H1 (cell line): Measurements from ENCODE around the gene PDE4D. TPM values are rescaled to one million over a fixed set of nuclear protein-coding genes. Genes with fewer than 3 reads are reported as not detected.

Source experiments
- CTCF ChIA-PET: fragments of 300-600 bp; sonication (Branson Sonifier 250); formaldehyde crosslinking; loops from one replicate; lab custom pipeline; 2021; ENCODE audit not compliant: partially characterized antibody; lab: Charles Lee
- POLR2A ChIA-PET: fragments of 300-600 bp; sonication (Branson Sonifier 250); formaldehyde crosslinking; loops from one replicate; lab custom pipeline; 2021; ENCODE audit warnings: inconsistent platforms; ENCODE audit not compliant: partially characterized antibody; lab: Charles Lee
- DNase-seq, 2 experiments: peaks; one replicate each; pipeline versions ENCODE4 v3.0.0 to v3.0.0-alpha.2; 2010 to 2022; ENCODE audit warnings: low spot score in 2 of 2, low read depth in 1 of 2, mixed read lengths in 1 of 2
- FAIRE-seq: peaks from 2 replicates; lab custom pipeline; 2011; peaks lifted over from hg19 to GRCh38; lab: Jason Lieb, UNC
- H2AFZ ChIP-seq: 2 replicates; pipeline ENCODE4 v1.8.1; 2012; ENCODE audit warnings: low read length, inconsistent platforms
- H2AK5ac ChIP-seq: 2 replicates; pipeline ENCODE4 v1.6.1; 2013; ENCODE audit warnings: low read depth, low read length
- H2BK120ac ChIP-seq: replicated peaks from 2 replicates; pipeline ENCODE3; 2013; ENCODE audit warnings: low read depth, low read length, inconsistent platforms
- H2BK12ac ChIP-seq: 2 replicates; pipeline ENCODE4 v1.6.1; 2013; ENCODE audit warnings: low read depth, low read length
- H2BK15ac ChIP-seq: 2 replicates; pipeline ENCODE4 v1.6.1; 2013; ENCODE audit warnings: low read length
- H2BK20ac ChIP-seq: 2 replicates; pipeline ENCODE4 v1.6.1; 2013; ENCODE audit warnings: low read length
- H2BK5ac ChIP-seq: 2 replicates; pipeline ENCODE4 v1.6.1; 2013; ENCODE audit warnings: low read depth, low read length
- H3K14ac ChIP-seq: 2 replicates; pipeline ENCODE4 v1.6.1; 2013; ENCODE audit warnings: inconsistent platforms; ENCODE audit not compliant: insufficient read length
- H3K18ac ChIP-seq: 2 replicates; pipeline ENCODE4 v1.6.1; 2013; ENCODE audit warnings: low read length; ENCODE audit errors: extremely low read depth
- H3K23ac ChIP-seq: 2 replicates; pipeline ENCODE4 v1.6.1; 2013; ENCODE audit warnings: inconsistent platforms; ENCODE audit not compliant: insufficient read length
- H3K23me2 ChIP-seq: 2 replicates; pipeline ENCODE4 v1.6.1; 2013; ENCODE audit warnings: low read depth, low read length
- H3K27ac ChIP-seq: 2 replicates; pipeline ENCODE4 v1.6.1; 2011; ENCODE audit warnings: low read depth, low read length, inconsistent platforms
- H3K27me3 ChIP-seq, 4 experiments: replicated peaks in 1 of 4; 1 replicate in 1 of 4; 2 replicates in 3 of 4; pipeline versions ENCODE4 v1.6.1 to v1.8.1; 2011 to 2013; ENCODE audit warnings: low read length in 3 of 4, mild to moderate bottlenecking in 3 of 4, inconsistent platforms in 2 of 4, mixed read lengths in 2 of 4, moderate library complexity in 1 of 4; ENCODE audit not compliant: control insufficient read depth in 3 of 4, insufficient read depth in 3 of 4; ENCODE audit errors: extremely low read depth in 1 of 4
- H3K36me3 ChIP-seq, 4 experiments: 2 replicates each; pipeline versions ENCODE4 v1.6.1 to v1.8.1; 2011 to 2013; ENCODE audit warnings: mild to moderate bottlenecking in 4 of 4, low read length in 3 of 4, moderate library complexity in 2 of 4, control low read depth in 1 of 4, inconsistent platforms in 1 of 4; ENCODE audit not compliant: insufficient read depth in 4 of 4, control insufficient read depth in 2 of 4
- H3K4ac ChIP-seq: replicated peaks from 2 replicates; pipeline ENCODE3; 2013; ENCODE audit warnings: low read length, low read depth, mixed read lengths, inconsistent platforms; ENCODE audit not compliant: insufficient read length
- H3K4me1 ChIP-seq, 4 experiments: replicated peaks in 1 of 4; 1 replicate in 1 of 4; 2 replicates in 3 of 4; pipeline versions ENCODE4 v1.6.1 to v1.8.1; 2011 to 2013; ENCODE audit warnings: low read length in 3 of 4, inconsistent platforms in 2 of 4, mixed read lengths in 1 of 4; ENCODE audit not compliant: insufficient read depth in 4 of 4, control insufficient read depth in 3 of 4
- H3K4me2 ChIP-seq, 2 experiments: 2 replicates each; pipeline versions ENCODE4 v1.6.1 to v1.8.1; 2011 to 2013; ENCODE audit warnings: low read depth in 2 of 2, low read length in 2 of 2, control low read depth in 1 of 2, inconsistent platforms in 1 of 2, mild to moderate bottlenecking in 1 of 2; ENCODE audit not compliant: insufficient read depth in 1 of 2
- H3K4me3 ChIP-seq, 4 experiments: fragments of 200-600, 300-600 bp in 1 of 4; sonication (generic), shearing (Covaris generic), sonication (Bioruptor Twin) in 1 of 4; 2 replicates each; pipeline versions ENCODE4 v1.5.1 to v1.8.1; 2011 to 2016; ENCODE audit warnings: low read length in 4 of 4, low read depth in 3 of 4, control low read depth in 2 of 4, inconsistent platforms in 2 of 4, mild to moderate bottlenecking in 2 of 4, mixed read lengths in 1 of 4, moderate library complexity in 1 of 4; ENCODE audit not compliant: insufficient read depth in 2 of 4; ENCODE audit errors: extremely low read depth in 1 of 4
- H3K56ac ChIP-seq: replicated peaks from 2 replicates; pipeline ENCODE3; 2013; ENCODE audit warnings: low read depth, mild to moderate bottlenecking, mixed read lengths, low read length, inconsistent platforms; ENCODE audit not compliant: insufficient read length
- H3K79me1 ChIP-seq: 2 replicates; pipeline ENCODE4 v1.6.1; 2013; ENCODE audit warnings: low read depth, low read length, control low read depth
- H3K79me2 ChIP-seq, 2 experiments: 2 replicates each; pipeline versions ENCODE4 v1.6.1 to v1.8.1; 2012 to 2013; ENCODE audit warnings: low read length in 2 of 2, mild to moderate bottlenecking in 2 of 2, inconsistent platforms in 1 of 2; ENCODE audit not compliant: insufficient read depth in 2 of 2, control insufficient read depth in 1 of 2
- H3K9ac ChIP-seq, 4 experiments: replicated peaks in 1 of 4; 1 replicate in 1 of 4; 2 replicates in 3 of 4; pipeline versions ENCODE4 v1.6.1 to v1.8.1; 2011 to 2013; ENCODE audit warnings: low read depth in 3 of 4, low read length in 3 of 4, control low read depth in 2 of 4, mild to moderate bottlenecking in 2 of 4, moderate library complexity in 2 of 4, inconsistent platforms in 1 of 4; ENCODE audit errors: extremely low read depth in 1 of 4
- H3K9me3 ChIP-seq, 2 experiments: 2 replicates each; pipeline versions ENCODE4 v1.6.1 to v1.8.1; 2012 to 2013; ENCODE audit warnings: mild to moderate bottlenecking in 2 of 2, moderate library complexity in 2 of 2, control low read depth in 1 of 2, inconsistent platforms in 1 of 2, low read depth in 1 of 2, low read length in 1 of 2, mixed read lengths in 1 of 2; ENCODE audit not compliant: insufficient read depth in 2 of 2
- H4K20me1 ChIP-seq, 2 experiments: replicated peaks in 1 of 2; 2 replicates each; pipeline versions ENCODE3 to v1.8.1; 2011 to 2013; ENCODE audit warnings: inconsistent platforms in 2 of 2, low read length in 2 of 2, mild to moderate bottlenecking in 1 of 2; ENCODE audit not compliant: insufficient read depth in 2 of 2, control insufficient read depth in 1 of 2
- H4K5ac ChIP-seq: 2 replicates; pipeline ENCODE4 v1.6.1; 2013; ENCODE audit warnings: low read length, low read depth, mixed read lengths, inconsistent platforms; ENCODE audit not compliant: insufficient read length
- H4K8ac ChIP-seq: 2 replicates; pipeline ENCODE4 v1.8.0; 2013; ENCODE audit warnings: mild to moderate bottlenecking, moderate library complexity, low read length, inconsistent platforms; ENCODE audit not compliant: insufficient read depth; ENCODE audit errors: extremely low read depth
- H4K91ac ChIP-seq: replicated peaks from 2 replicates; pipeline ENCODE3; 2013; ENCODE audit warnings: low read length, mixed read lengths, inconsistent platforms; ENCODE audit not compliant: insufficient read length
- CBX8 ChIP-seq: fragments of 300-800, 300-1000 bp; sonication (generic); IDR thresholded peaks from 2 replicates; pipeline ENCODE4 v1.7.1; 2016; ENCODE audit warnings: low read depth, low read length, borderline replicate concordance
- CREB1 ChIP-seq: IDR thresholded peaks from 2 replicates; pipeline ENCODE4 v1.6.1; 2012; ENCODE audit warnings: inconsistent platforms
- CTCF ChIP-seq, 3 experiments: IDR thresholded peaks; 1 replicate in 2 of 3; 2 replicates in 1 of 3; pipeline versions ENCODE4 v1.5.1 to v1.6.1; 2011; ENCODE audit warnings: low read length in 3 of 3, mild to moderate bottlenecking in 3 of 3, inconsistent platforms in 2 of 3, low read depth in 1 of 3, moderate library complexity in 1 of 3; ENCODE audit not compliant: insufficient read depth in 1 of 3; ENCODE audit errors: control extremely low read depth in 1 of 3
- EP300 ChIP-seq, 2 experiments: IDR thresholded peaks; 1 replicate in 1 of 2; 2 replicates in 1 of 2; pipeline ENCODE4 v1.6.1; 2011 to 2012; ENCODE audit warnings: low read depth in 2 of 2, low read length in 2 of 2, mild to moderate bottlenecking in 2 of 2, borderline replicate concordance in 1 of 2, inconsistent platforms in 1 of 2, moderate library complexity in 1 of 2
- POU5F1 ChIP-seq: IDR thresholded peaks from 2 replicates; pipeline ENCODE4 v1.6.1; 2011; ENCODE audit warnings: low read depth, mild to moderate bottlenecking, low read length, moderate library complexity
- RBBP5 ChIP-seq: IDR thresholded peaks from 2 replicates; pipeline ENCODE4 v1.7.1; 2012; ENCODE audit warnings: low read depth, mild to moderate bottlenecking, inconsistent platforms, low read length, moderate library complexity, borderline replicate concordance
- RXRA ChIP-seq: IDR thresholded peaks from 2 replicates; pipeline ENCODE4 v1.6.1; 2011; ENCODE audit warnings: low read depth, mild to moderate bottlenecking, low read length, moderate library complexity; ENCODE audit not compliant: insufficient read depth
- TCF12 ChIP-seq: IDR thresholded peaks from 2 replicates; pipeline ENCODE4 v1.6.1; 2011; ENCODE audit warnings: low read depth, mild to moderate bottlenecking, low read length
- TEAD4 ChIP-seq: IDR thresholded peaks from 2 replicates; pipeline ENCODE4 v1.6.1; 2012; ENCODE audit warnings: low read depth, low read length, inconsistent platforms, mixed read lengths
- polyA plus RNA-seq, 7 experiments: library from polyadenylated mRNA; depleted of rRNA in 3 of 7; stranded (reverse) in 5 of 7; unstranded in 2 of 7; fragments of >200 nt in 5 of 7; fragments of 200-250 nt in 2 of 7; gene quantifications; 1 replicate in 5 of 7; 2 replicates in 1 of 7; 4 replicates in 1 of 7; pipeline versions ENCODE4 v1.2.1 to v1.2.3, GENCODE V29; 2011 to 2013; ENCODE audit warnings: missing spikeins in 2 of 7, mixed read lengths in 2 of 7
- total RNA-seq: library from RNA; stranded (reverse); fragmentation: NEBNext Ultra II Directional; extraction: Animal tissue kit (Norgen Biotek cat#: 25700); gene quantifications from 2 replicates; pipeline ENCODE4 v1.2.1, GENCODE V29; 2021

PDE4D gene
- total and polyA plus RNA-seq, 2 of the 8 experiments (the other 6 are each of a cell fraction or from before 2014, with no cell fraction given), result 2.3 to 3.7 TPM

GRCh38 chr5:59021286-59021673, 872.2 kb downstream of the PDE4D start:
- Histone ChIP-seq H2BK12ac (no peak overlapping the region), H2BK120ac (no peak overlapping the region), H2BK20ac (no peak overlapping the region), H2AK5ac (no peak overlapping the region), H3K36me3 (no peaks in the 10 kb centered on the region), H3K27ac (no peak overlapping the region), H3K23me2 (no peaks in the 10 kb centered on the region), H3K9me3 (no peaks in the 10 kb centered on the region), H3K14ac (no peak overlapping the region), H2AFZ (no peak overlapping the region), H3K56ac (no peak overlapping the region), H3K4me2 (no peak overlapping the region), H4K8ac (no peak overlapping the region), H2BK5ac (no peak overlapping the region), H3K27me3 (no peaks in the 10 kb centered on the region), H2BK15ac (no peak overlapping the region), H3K79me2 (no peaks in the 10 kb centered on the region), H3K79me1 (no peaks in the 10 kb centered on the region), H4K20me1 (no peaks in the 10 kb centered on the region), H4K91ac (no peak overlapping the region), H3K18ac (no peak overlapping the region), H3K4me3 (no peak overlapping the region), H3K23ac (no peak overlapping the region), H3K4ac (no peak overlapping the region), H3K9ac (no peak overlapping the region), H3K4me1 (peaks cover 0 to 2% (median under 1%) of the 10 kb centered on the region in 4 experiments; a peak in 1 of 7 replicates), H4K5ac (no peak overlapping the region)
- FAIRE-seq (no peak), DNase-seq (no peak)
- ChIA-PET POLR2A (no interaction called here), CTCF (interaction anchor here (0.5 to 2.3 kb wide), 4 partner anchors 10 to 135 kb away, joined by 3 to 11 read pairs (median 4); no protein-coding TSS in a partner anchor)
- TF ChIP-seq POU5F1 (no peak), EP300 (IDR thresholded peaks at IDR 0.05; ENCODE audit: borderline replicate concordance in 1 of 2, low read depth in 2 of 2, low read length in 2 of 2) (no peak), CBX8 (no peak), CREB1 (no peak), RBBP5 (no peak), CTCF (IDR thresholded peaks at IDR 0.05; ENCODE audit: control extremely low read depth in 1 of 3, insufficient read depth in 1 of 3, low read depth in 1 of 3, low read length in 3 of 3) (no peak), RXRA (no peak), TEAD4 (no peak), TCF12 (no peak)
